Measurements from ENCODE around the gene SH3BGRL2. TPM values are rescaled to one million over a fixed set of nuclear protein-coding genes. Genes with fewer than 3 reads are reported as not detected.
A peak's percentile ranks its signal among the peaks of the same experiment; 100 is the strongest.

The SH3BGRL2 gene
- total and polyA plus RNA-seq, 2 of the 4 experiments (the other 2 are of a cell fraction), result 2.4 to 5.6 TPM

DNA sequence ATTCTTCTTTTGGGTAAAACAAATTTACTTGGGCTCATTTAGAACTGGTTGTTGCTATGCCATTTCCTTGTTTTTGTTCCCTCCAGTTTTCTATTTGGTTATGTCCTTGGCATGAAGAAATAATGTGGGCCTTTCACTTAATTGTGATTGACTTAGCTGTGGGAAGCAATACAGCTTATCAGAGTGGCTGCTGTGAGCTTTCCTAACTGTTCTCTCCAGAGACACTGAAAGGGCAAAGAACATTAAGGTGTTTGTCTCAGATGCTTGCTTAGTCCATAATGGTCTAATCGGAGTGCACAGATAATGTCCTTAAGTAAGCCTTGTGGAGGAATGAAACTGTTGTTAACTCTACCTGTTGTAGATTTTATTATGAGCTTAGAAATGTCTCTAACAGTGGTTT lies 56.6 kb downstream of the SH3BGRL2 start:
- Histone ChIP-seq H2BK20ac (ENCODE audit: low read depth, low read length) (no peak overlapping the region), H2BK120ac (ENCODE audit: low read depth, low read length) (no peak overlapping the region), H3K56ac (ENCODE audit: extremely low read depth, insufficient read depth, low read length) (no peak overlapping the region), H3K9ac (ENCODE audit: low read depth, low read length) (no peak overlapping the region), H3K36me3 (ENCODE audit: control insufficient read depth, insufficient read depth, low read length) (no peaks in the 10 kb centered on the region), H3K4ac (ENCODE audit: low read depth, low read length) (no peak overlapping the region), H3K27ac (ENCODE audit: insufficient read depth, low read length) (no peak overlapping the region), H3K4me1 (ENCODE audit: control insufficient read depth, insufficient read depth, low read length) (no peaks in the 10 kb centered on the region), H2BK15ac (ENCODE audit: low read depth, low read length) (no peak overlapping the region), H4K5ac (ENCODE audit: low read depth, low read length) (no peak overlapping the region), H4K8ac (ENCODE audit: low read depth in 2 of 2, low read length in 2 of 2) (no peak overlapping the region), H4K20me1 (ENCODE audit: insufficient read depth, low read length) (no peaks in the 10 kb centered on the region), H3K27me3 (ENCODE audit: control insufficient read depth, insufficient read depth, low read length) (no peaks in the 10 kb centered on the region), H3K79me1 (ENCODE audit: low read depth in 1 of 2, low read length in 2 of 2) (no peaks in the 10 kb centered on the region), H2AK5ac (ENCODE audit: low read depth, low read length) (no peak overlapping the region), H3K14ac (replicated peaks; ENCODE audit: low read depth, low read length) (no peak overlapping the region; the same call in 1 of the 2 replicates), H3K9me3 (ENCODE audit: control insufficient read depth, insufficient read depth, low read length) (no peaks in the 10 kb centered on the region), H3K9me1 (ENCODE audit: insufficient read depth, low read length) (no peaks in the 10 kb centered on the region), H3K4me3 (ENCODE audit: insufficient read depth, low read depth, low read length) (no peak overlapping the region), H3K4me2 (ENCODE audit: low read depth, low read length) (no peak overlapping the region), H2AK9ac (replicated peaks; ENCODE audit: low read depth, low read length, poor library complexity) (no peak overlapping the region), H3K23ac (ENCODE audit: low read depth, low read length) (peak overlapping the region; percentile 73; the same call in 1 of the 2 replicates), H2AFZ (replicated peaks; ENCODE audit: low read length, poor library complexity) (no peak overlapping the region), H2BK5ac (ENCODE audit: low read depth, low read length, poor library complexity, severe bottlenecking) (no peak overlapping the region), H3K18ac (ENCODE audit: low read depth, low read length) (no peak overlapping the region), H4K91ac (ENCODE audit: insufficient read depth, low read depth, low read length) (no peak overlapping the region)
- ChIA-PET POLR2A (ENCODE audit: unreplicated experiment) (no interaction called here), CTCF (interaction anchor here (0.6 to 1.0 kb wide), 4 partner anchors 10 to 1707 kb away, joined by 3 read pairs; no protein-coding TSS in a partner anchor)
- no TSS peak for BruUV-seq (replicated peaks)
- dilution Hi-C loops (cut with HindIII; ENCODE audit: low sequenced_read_pairs, unreplicated experiment), result no loop called here
- ATAC-seq (ENCODE audit: low read depth), result no peak
- no peak for DNase-seq
- intact Hi-C loops (cut with micrococcal nuclease), result no loop called here
- no CpG with 5 or more reads among the region's 1 CpG for WGBS, 2 experiments (ENCODE audit: extremely low coverage in 2 of 2, insufficient read length in 1 of 2)
- TF ChIP-seq CHD1 (IDR thresholded peaks at IDR 0.05; ENCODE audit: low read depth, low read length) (no peak), FOS (IDR thresholded peaks at IDR 0.05; ENCODE audit: low read depth, low read length) (no peak), RAD21 (IDR thresholded peaks at IDR 0.05; ENCODE audit: low read length) (no peak), BHLHE40 (IDR thresholded peaks at IDR 0.05; ENCODE audit: low read depth, low read length) (no peak), SMC3 (IDR thresholded peaks at IDR 0.05; ENCODE audit: low read depth, low read length) (no peak), CEBPB (IDR thresholded peaks at IDR 0.05; ENCODE audit: low read depth, low read length) (no peak), RFX5 (IDR thresholded peaks at IDR 0.05; ENCODE audit: low read depth, low read length) (no peak), NFE2L2 (IDR thresholded peaks at IDR 0.05; ENCODE audit: low read depth, low read length) (no peak), MAFK (IDR thresholded peaks at IDR 0.05; ENCODE audit: low read depth, low read length) (no peak), MAZ (IDR thresholded peaks at IDR 0.05; ENCODE audit: borderline replicate concordance, low read depth, low read length) (no peak), POLR2A (IDR thresholded peaks at IDR 0.05; ENCODE audit: low read depth, low read length) (no peak), MXI1 (IDR thresholded peaks at IDR 0.05; ENCODE audit: borderline replicate concordance, low read depth, low read length) (no peak), RCOR1 (IDR thresholded peaks at IDR 0.05; ENCODE audit: insufficient replicate concordance, low read length) (no peak)
- TF ChIP-seq, protein P1, sequence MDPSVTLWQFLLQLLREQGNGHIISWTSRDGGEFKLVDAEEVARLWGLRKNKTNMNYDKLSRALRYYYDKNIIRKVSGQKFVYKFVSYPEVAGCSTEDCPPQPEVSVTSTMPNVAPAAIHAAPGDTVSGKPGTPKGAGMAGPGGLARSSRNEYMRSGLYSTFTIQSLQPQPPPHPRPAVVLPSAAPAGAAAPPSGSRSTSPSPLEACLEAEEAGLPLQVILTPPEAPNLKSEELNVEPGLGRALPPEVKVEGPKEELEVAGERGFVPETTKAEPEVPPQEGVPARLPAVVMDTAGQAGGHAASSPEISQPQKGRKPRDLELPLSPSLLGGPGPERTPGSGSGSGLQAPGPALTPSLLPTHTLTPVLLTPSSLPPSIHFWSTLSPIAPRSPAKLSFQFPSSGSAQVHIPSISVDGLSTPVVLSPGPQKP (IDR thresholded peaks at IDR 0.05; ENCODE audit: borderline replicate concordance, low read depth, low read length), result no peak
- TF ChIP-seq, protein P2, sequence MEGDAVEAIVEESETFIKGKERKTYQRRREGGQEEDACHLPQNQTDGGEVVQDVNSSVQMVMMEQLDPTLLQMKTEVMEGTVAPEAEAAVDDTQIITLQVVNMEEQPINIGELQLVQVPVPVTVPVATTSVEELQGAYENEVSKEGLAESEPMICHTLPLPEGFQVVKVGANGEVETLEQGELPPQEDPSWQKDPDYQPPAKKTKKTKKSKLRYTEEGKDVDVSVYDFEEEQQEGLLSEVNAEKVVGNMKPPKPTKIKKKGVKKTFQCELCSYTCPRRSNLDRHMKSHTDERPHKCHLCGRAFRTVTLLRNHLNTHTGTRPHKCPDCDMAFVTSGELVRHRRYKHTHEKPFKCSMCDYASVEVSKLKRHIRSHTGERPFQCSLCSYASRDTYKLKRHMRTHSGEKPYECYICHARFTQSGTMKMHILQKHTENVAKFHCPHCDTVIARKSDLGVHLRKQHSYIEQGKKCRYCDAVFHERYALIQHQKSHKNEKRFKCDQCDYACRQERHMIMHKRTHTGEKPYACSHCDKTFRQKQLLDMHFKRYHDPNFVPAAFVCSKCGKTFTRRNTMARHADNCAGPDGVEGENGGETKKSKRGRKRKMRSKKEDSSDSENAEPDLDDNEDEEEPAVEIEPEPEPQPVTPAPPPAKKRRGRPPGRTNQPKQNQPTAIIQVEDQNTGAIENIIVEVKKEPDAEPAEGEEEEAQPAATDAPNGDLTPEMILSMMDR (conservative IDR thresholded peaks at IDR 0.05; ENCODE audit: low read depth, low read length), result no peak
- TF ChIP-seq, protein P3, sequence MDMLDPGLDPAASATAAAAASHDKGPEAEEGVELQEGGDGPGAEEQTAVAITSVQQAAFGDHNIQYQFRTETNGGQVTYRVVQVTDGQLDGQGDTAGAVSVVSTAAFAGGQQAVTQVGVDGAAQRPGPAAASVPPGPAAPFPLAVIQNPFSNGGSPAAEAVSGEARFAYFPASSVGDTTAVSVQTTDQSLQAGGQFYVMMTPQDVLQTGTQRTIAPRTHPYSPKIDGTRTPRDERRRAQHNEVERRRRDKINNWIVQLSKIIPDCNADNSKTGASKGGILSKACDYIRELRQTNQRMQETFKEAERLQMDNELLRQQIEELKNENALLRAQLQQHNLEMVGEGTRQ (IDR thresholded peaks at IDR 0.05; ENCODE audit: low read depth, low read length), result no peak
- in situ Hi-C loops (cut with MboI; ENCODE audit: low sequenced_read_pairs), result no loop called here

Data from IMR-90 (cell line).